H1 (cell line): ENCODE data around the gene CD47. TPM values are rescaled to one million over a fixed set of nuclear protein-coding genes. Genes with fewer than 3 reads are reported as not detected.

ENCODE experiments used
- GTF2F1 ChIP-seq: IDR thresholded peaks from 2 replicates; pipeline ENCODE4 v1.6.1; 2012; ENCODE audit warnings: low read depth, low read length, improper control_type of control experiment, borderline replicate concordance
- polyA plus RNA-seq, 7 experiments: library from polyadenylated mRNA; depleted of rRNA in 3 of 7; stranded (reverse) in 5 of 7; unstranded in 2 of 7; fragments of >200 nt in 5 of 7; fragments of 200-250 nt in 2 of 7; gene quantifications; 1 replicate in 5 of 7; 2 replicates in 1 of 7; 4 replicates in 1 of 7; pipeline versions ENCODE4 v1.2.1 to v1.2.3, GENCODE V29; 2011 to 2013; ENCODE audit warnings: missing spikeins in 2 of 7, mixed read lengths in 2 of 7
- total RNA-seq: library from RNA; stranded (reverse); fragmentation: NEBNext Ultra II Directional; extraction: Animal tissue kit (Norgen Biotek cat#: 25700); gene quantifications from 2 replicates; pipeline ENCODE4 v1.2.1, GENCODE V29; 2021
- TF ChIP-seq, protein P1 (sequence below): IDR thresholded peaks from 2 replicates; pipeline ENCODE4 v1.6.1; 2012; ENCODE audit warnings: inconsistent platforms

CD47 gene
- total and polyA plus RNA-seq, 2 of the 8 experiments (the other 6 are each of a cell fraction or from before 2014, with no cell fraction given): 14.4 to 19.3 TPM

DNA sequence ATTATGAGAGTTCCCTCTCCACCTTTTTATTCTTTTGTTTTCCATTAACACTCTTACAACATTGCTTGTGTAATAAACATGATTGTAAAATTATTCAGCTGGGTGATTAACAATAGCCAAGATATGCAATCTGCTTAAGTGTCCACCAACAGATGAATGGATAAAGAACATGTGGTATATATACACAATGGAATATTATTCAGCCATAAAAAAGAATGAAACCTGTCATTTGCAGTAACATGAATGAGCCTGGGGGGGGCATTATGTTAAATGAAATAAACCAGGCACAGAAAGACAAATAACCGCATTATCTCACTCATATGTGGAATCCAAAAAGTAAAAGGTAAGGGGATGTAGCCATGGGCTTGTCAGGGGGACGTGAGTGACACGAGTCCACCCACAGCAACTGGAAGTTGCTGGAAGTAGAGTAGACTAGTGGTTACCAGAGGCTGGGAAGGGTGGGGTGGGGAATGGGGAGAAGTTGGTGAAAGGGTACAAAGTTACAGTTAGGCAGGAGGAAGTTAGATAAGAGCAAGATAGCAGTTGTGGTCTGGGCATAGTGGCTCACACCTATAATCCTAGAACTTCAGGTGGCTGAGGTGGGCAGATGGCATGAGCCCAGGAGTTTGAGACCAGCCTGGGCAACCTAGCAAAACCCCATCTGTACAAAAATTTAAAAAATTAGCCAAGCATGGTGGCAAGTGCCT, 28.7 kb upstream of the CD47 start (continued):
- TF ChIP-seq, protein P1, sequence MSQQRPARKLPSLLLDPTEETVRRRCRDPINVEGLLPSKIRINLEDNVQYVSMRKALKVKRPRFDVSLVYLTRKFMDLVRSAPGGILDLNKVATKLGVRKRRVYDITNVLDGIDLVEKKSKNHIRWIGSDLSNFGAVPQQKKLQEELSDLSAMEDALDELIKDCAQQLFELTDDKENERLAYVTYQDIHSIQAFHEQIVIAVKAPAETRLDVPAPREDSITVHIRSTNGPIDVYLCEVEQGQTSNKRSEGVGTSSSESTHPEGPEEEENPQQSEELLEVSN: no peak
- TF ChIP-seq GTF2F1: no peak
